CD4-positive, alpha-beta T cell treated with Interleukin-6 for 4 hours (primary cell): ENCODE data around the gene WHRN.

Source experiments
- DNase-seq: peaks from one replicate; pipeline ENCODE4 v3.0.0-alpha.2; 2020; ENCODE audit warnings: mixed read lengths

The WHRN gene

DNA sequence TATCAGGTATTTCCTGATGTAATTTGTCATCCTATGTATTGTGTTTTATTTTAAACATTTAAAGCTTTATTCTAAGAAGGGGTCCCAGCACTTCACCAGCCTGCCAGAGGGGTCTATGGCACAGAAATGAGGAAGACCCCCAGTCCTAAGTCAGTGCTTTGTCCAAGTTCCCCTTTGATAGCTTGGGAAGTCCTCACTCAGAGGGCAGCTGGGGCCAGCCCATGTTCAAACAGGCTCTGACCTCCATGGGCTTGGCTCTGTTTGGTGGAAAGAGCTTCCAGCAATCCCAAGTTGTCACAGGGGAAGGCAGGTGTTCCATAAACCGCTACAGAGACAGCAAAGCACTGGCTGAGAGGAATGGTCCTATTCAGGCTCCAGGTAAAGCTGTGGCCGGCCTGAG, 90.9 kb downstream of the WHRN start:
- no peak for DNase-seq

- DNase-seq, result no peak
These were observed 91.4 kb downstream of the WHRN start for GRCh38 chr9:114413861-114414301.

GRCh38 chr9:114412048-114412683, 93.1 kb downstream of the WHRN start:
- DNase-seq, result no peak

GRCh38 chr9:114411452-114411851, 93.8 kb downstream of the WHRN start:
- DNase-seq, result no peak

- DNase-seq, result no peak
These were observed 94.4 kb downstream of the WHRN start for GRCh38 chr9:114410910-114411309.

DNA sequence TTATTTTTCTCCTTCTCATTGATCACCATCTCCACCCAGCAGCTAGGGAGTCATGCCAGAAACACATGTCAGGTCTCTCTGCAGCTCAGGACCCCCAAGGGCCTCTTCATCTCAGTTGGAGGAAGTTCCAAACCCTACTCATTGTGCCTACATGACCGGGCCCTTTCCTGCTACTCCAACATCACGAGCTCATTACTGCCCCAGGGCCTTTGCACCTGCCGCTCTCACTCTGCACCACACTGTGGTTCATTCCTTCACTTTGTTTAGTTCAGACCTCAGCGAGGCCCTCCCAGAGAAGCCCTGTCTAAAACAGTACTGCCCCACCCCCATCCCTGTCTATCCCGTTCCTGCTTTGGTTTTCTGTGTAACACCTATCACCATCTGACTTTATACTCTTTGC, 95.4 kb downstream of the WHRN start:
- no peak for DNase-seq

DNA sequence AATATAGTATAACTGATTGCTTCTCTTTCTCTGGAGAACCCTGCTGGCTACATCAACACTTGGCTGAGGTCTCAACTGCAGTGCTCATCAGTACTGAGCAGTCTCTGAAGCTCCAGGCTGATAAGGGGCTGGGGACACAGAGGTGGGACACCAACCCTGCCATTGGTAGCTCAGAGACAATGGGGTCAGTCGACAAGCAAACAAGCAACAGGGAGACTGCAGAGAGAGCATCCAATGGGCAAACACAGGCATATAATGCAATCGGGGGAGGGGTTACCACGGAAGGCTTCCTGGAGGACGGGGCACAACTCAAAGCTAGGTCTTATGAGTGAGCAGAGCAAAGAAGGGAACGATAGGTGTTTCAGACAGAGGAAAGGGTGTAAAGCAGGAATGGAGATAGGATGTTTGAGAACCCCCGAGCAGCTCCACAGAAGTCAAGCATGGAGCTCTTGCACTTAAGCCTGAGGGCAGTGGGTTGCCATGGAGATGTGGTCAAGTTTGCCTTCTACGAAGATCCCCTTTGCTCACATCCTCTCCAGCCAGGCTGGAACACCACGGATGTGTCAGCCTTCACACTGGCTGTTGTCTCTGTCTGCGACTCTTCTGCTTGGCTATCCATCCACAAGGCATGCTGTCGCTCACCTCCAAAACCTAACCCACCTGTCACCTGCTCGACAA, 96.0 kb downstream of the WHRN start:
- no peak for DNase-seq

DNA sequence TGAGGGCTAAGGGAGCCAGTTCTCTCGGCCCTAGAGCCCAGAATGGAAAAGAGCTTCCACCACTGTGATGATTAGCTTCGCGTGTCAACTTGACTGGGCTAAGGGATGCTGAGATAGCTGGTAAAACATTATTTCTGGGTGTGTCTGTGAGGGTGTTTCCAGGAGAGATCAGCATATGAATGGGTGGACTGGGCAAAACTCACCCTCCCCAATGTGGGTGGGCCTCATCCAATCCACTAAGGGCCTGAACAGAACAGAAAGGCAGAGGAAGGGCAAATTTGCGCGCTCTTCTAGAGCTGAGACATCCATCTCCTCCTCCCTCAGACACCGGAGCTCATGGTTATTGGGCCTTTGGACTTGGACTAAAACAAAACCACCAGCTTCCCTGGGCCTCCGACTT, 96.6 kb downstream of the WHRN start:
- DNase-seq, result no peak

DNA sequence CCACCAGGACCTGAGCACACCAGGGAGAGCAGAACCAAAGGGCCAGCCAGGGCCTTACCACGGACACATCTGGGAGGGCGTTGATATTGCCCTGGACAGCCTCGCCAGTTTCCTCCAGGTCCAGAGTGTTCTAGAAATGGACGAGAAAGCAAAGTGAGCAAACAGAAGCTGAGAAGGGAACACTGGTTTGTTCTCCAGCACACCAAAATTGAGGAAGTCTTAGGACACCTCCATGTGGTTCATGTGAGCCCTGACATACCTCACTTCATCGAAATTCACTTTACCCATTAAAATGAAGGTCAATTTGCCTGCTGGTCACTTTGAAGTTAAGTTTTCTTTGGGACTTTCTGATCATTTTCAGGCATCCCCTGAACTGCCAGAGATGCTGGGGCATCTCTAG, 97.4 kb downstream of the WHRN start:
- DNase-seq, result no peak

DNA sequence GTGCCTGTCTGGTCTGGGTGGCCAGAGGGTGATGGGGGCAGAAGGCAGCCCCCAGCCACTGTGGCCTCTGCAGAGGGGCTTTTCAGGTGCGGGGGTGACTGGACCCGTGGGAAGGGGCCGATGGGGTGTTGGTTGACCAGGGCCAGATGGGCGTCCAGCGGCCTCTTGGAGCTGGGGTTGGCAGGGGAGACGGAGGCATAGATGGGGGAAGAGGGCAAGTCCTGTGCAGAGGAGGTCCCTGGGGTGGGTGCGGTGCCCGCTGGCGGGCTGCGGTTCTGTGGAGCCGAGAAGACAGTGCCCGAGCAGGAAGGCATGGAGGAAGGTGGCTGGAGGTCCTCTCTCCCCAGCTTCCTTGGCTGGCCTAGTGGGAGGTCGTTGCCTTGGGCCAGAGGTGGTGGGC, 98.8 kb downstream of the WHRN start:
- DNase-seq, result no peak

- peak; percentile 86 for DNase-seq
These were observed 99.8 kb downstream of the WHRN start for GRCh38 chr9:114405294-114406034.

DNA sequence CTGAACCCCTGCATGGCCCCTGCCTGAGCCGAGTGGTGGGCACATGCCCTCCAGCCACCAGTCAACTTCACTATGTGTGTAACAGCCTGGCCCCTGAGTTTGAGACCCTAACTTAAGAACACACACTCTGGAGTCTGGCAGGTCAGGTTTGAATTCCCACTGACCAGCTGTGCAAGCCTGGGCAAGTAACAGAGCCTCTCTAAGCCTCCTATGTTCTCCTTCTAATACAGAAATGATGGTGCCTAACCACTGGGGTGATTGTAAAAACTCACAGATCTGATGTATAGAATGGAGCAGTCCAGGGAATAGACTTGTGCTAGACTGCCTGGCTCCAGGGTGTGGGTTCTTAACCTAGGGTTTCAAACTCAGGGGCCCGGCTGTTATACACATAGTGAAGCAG, 100.7 kb downstream of the WHRN start:
- DNase-seq, result no peak

DNA sequence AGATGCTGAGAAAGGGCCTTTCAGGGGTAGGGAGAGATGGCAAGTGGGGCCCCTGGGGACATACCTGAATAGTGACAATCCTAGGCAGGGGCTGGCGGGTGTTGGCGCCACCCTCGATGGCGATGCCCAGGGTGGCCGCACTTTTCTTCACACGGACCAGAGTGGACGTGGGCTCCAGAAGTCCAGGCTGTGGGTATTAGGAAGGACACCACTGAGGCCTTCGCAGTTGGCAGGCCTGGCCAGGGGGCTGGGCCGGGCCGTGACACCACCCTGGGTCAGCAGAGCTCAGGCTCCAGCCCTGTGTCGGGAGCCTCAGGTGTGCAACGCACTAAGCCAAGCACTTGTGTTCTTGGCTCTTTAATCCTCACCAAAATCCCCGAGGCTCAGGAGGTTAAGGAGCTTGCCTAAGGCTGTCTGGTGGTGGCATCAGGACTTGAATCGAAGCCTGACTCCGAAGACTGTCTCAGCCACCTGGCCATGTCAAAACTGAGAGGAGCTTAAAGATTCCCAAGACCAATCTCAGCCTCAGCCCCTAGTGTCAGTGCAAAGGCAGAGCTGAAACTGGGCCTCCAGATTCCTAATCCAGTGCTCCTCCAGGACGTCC, 102.0 kb downstream of the WHRN start:
- DNase-seq, result no peak

DNA sequence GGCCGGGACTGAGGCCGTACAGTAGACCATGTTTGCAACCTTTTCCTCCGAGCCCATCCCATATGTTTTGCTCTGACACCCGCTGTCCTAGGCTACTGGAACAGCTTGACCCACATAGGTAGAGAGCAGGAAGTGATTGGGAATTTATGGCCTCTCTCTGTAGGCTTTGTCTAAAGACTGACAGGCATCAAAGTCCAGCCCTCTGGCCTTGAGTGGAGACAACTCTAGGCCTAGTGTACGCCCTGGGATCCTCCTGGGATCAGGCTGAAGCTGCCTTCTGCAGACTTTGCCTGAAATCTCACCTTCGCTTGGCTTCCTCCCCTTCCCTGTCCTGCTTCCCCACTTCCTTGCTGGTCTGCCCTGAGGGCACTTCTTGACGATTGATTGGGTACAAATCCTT, 103.9 kb downstream of the WHRN start:
- DNase-seq, result no peak

DNA sequence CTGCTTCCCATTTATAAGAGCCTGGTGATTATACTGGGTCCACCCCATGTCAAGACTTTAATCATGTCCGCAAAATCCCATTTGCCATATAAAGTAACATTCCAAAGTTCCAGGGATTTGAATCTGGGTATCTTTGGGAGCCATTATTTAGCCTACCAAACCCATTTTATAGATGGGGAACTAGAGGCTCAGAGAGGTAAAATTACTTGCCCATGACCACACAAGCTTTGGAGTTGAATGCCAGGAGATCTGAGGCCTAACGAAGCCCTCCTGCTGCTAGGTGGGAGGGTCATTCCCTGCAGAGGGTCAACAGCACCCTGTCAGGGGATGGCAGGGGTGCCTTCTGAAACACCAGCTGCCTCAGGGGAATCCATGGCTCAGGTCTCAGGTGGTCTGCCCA, 104.5 kb downstream of the WHRN start:
- no peak for DNase-seq

GRCh38 chr9:114400219-114400618, 105.1 kb downstream of the WHRN start:
- no peak for DNase-seq

DNA sequence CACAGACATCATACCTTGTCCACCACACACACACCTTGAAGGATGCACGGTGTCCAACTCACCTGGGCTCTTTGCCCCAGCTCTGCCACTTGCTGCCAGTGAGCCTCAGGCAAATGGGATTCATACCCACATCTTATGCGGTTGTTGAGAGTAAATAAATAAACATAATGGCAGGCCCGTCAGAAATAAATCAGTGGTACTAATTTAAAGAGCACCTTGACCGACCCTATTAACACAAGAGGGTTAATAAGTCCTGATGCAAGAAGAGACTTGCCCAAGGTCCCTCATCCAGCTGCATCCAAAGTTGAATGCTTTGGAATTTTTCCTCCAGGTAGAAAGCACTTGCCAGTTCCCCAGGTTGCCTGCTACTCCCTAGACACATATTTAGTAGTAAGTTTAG, 105.9 kb downstream of the WHRN start:
- DNase-seq, result no peak

DNA sequence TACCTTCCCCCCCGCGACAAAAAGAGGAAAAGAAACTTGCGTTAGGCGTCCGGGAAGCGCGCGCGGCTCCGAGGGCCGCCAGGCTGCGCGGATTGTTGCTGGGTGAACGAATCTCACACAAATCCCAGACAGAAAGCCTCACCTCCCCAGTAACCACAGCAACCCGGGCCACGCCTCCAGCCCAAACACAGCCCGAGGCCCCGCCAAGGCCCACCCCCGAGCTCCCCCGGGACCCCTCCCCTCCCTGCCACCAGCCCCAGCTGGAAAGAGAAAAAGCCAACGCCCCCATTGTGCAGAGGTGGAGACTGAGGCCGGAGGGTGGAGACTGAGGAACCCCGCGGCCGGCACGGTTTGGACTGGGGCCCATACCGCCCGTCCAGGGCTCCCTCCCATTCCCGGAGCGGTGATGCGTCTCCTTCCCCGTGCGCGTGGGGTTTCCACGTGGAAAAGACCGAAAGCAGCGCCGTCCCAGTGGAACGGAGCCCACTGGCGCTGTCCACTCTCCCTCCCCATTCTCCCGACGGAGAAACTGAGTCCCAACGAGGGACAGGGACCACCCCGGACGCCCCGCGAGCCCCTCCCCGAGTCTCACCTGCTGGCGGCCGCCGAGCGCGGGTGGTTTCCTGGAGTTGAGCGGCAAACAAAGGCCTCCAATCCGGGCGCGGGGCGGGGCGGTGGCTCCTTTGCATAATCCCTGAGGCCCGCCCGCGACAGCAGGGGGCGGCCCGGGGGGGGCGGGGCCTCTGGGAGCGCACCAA, 107.2 kb downstream of the WHRN start:
- DNase-seq, result peak; percentile 99

DNA sequence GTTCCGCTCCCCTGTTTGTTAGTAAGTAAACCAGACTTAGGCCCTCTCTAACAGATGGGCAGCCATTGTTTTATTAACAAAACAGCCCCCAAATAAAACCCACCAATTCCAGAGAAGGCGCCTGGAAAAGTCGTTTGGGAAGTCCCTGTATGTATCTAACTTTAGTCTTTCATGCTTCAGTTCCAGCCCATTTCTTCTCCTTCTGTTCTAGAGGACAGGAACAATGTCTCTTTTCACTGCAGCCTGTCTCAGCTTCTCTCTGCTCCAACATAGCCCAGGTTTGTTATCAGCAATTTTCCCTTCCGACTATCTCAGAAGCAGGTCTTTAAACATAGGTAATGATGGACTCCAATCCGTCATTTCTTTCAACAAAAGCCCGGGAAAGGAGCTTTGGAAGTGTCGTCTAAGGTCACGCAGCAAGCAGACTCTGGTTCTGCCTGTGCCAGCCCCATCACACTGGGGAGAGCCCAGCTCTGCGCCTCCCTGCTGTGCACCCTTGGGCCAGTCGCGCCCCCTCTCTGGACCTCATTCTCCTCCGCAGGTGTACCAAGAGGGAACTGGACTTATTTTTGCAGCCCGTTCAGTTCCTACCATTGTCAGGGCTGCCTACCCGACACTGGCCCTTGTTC, 107.9 kb downstream of the WHRN start:
- no peak for DNase-seq

GRCh38 chr9:114396558-114397218, 108.6 kb downstream of the WHRN start:
- no peak for DNase-seq

GRCh38 chr9:114395768-114396167, 109.5 kb downstream of the WHRN start:
- no peak for DNase-seq

DNA sequence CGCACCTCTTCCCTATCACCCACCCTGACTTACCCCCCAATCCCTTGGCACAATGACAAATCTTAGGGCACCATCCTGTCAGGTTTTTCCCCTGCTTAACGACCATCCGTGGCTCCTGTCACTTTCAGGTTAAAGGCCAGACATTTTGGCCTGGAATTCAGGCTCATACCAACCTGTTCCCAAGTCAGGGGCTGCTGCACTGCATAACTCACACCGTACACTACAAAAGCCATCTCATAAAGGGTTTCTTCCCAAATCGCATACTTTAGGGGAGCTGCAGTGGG, 110.0 kb downstream of the WHRN start:
- no peak for DNase-seq
